Measurements from ENCODE around the gene CCNJL.

The CCNJL gene

GRCh38 chr5:160356550-160357347 lies 44.4 kb upstream of the CCNJL start:
- no peak for TF ChIP-seq CTCF (IDR thresholded peaks at IDR 0.05)
- TF ChIP-seq ZFX (IDR thresholded peaks at IDR 0.05; ENCODE audit: borderline replicate concordance): no peak
- no peak overlapping the region for H3K27ac ChIP-seq

- no peak overlapping the region for H3K27ac ChIP-seq
- TF ChIP-seq ZFX (IDR thresholded peaks at IDR 0.05; ENCODE audit: borderline replicate concordance) (no peak), CTCF (IDR thresholded peaks at IDR 0.05) (no peak)
Measured at GRCh38 chr5:160354666-160355065, 42.3 kb upstream of the CCNJL start.

GRCh38 chr5:160353379-160353778 lies 41.0 kb upstream of the CCNJL start:
- no peak for TF ChIP-seq CTCF (IDR thresholded peaks at IDR 0.05)
- TF ChIP-seq ZFX (IDR thresholded peaks at IDR 0.05; ENCODE audit: borderline replicate concordance): no peak

GRCh38 chr5:160352308-160352707 lies 39.9 kb upstream of the CCNJL start:
- H3K27ac ChIP-seq: no peak overlapping the region
- TF ChIP-seq ZFX (IDR thresholded peaks at IDR 0.05; ENCODE audit: borderline replicate concordance) (no peak), CTCF (IDR thresholded peaks at IDR 0.05) (no peak)

More at GRCh38 chr5:160353379-160353778, 41.0 kb upstream of the CCNJL start:
- H3K27ac ChIP-seq: no peak overlapping the region

- H3K27ac ChIP-seq: no peak overlapping the region
- no peak for TF ChIP-seq CTCF (IDR thresholded peaks at IDR 0.05)
- TF ChIP-seq ZFX (IDR thresholded peaks at IDR 0.05; ENCODE audit: borderline replicate concordance): no peak
Measured at GRCh38 chr5:160349935-160350303, 37.6 kb upstream of the CCNJL start.

- H3K27ac ChIP-seq: no peak overlapping the region
- TF ChIP-seq CTCF (IDR thresholded peaks at IDR 0.05): no peak
- TF ChIP-seq ZFX (IDR thresholded peaks at IDR 0.05; ENCODE audit: borderline replicate concordance): no peak
Measured at GRCh38 chr5:160349249-160349934, 37.0 kb upstream of the CCNJL start.

- H3K27ac ChIP-seq: no peak overlapping the region
- TF ChIP-seq CTCF (IDR thresholded peaks at IDR 0.05) (no peak), ZFX (IDR thresholded peaks at IDR 0.05; ENCODE audit: borderline replicate concordance) (no peak)
Measured at GRCh38 chr5:160348080-160348479, 35.7 kb upstream of the CCNJL start.

All from 22Rv1 (cell line).